A673 (cell line): Measurements from ENCODE around the gene FOXN3. TPM values are rescaled to one million over a fixed set of nuclear protein-coding genes. Genes with fewer than 3 reads are reported as not detected.

Source experiments
- BruUV-seq: library from RNA; stranded (reverse); fragments of 400-500 nt; replicated peaks from 2 replicates; lab custom pipeline; 2021; lab: Mats Ljungman, UMichigan
- CTCF ChIA-PET: fragments of 300-600 bp; sonication (Branson Sonifier 250); formaldehyde crosslinking; loops from one replicate; lab custom pipeline; 2022; ENCODE audit warnings: antibody characterized with exemption; lab: Charles Lee
- POLR2A ChIA-PET: fragments of 300-600 bp; sonication (Branson Sonifier 250); formaldehyde crosslinking; loops from one replicate; lab custom pipeline; 2022; ENCODE audit warnings: antibody characterized with exemption; ENCODE audit not compliant: low non-redundant PET; lab: Charles Lee
- DNase-seq: peaks from one replicate; pipeline ENCODE4 v3.0.0-alpha.2; 2015; ENCODE audit warnings: low spot score
- H3K27ac ChIP-seq: fragments of 200-600 bp; sonication (generic); 2 replicates; pipeline ENCODE4 v1.5.1; 2016; ENCODE audit warnings: mixed run types, low read depth, mild to moderate bottlenecking, mixed read lengths, antibody characterized with exemption, low read length; ENCODE audit not compliant: poor library complexity, severe bottlenecking
- H3K27me3 ChIP-seq: fragments of 200-600 bp; sonication (generic); replicated peaks from 2 replicates; pipeline ENCODE4 v1.6.1; 2017; ENCODE audit warnings: mixed run types, low read depth, mild to moderate bottlenecking, mixed read lengths, antibody characterized with exemption, low read length; ENCODE audit not compliant: insufficient read depth, poor library complexity
- H3K36me3 ChIP-seq: fragments of 200-600 bp; sonication (generic); 2 replicates; pipeline ENCODE4 v1.6.1; 2016; ENCODE audit warnings: mixed run types, mild to moderate bottlenecking, mixed read lengths, antibody characterized with exemption, low read length; ENCODE audit not compliant: insufficient read depth, poor library complexity, severe bottlenecking
- H3K4me1 ChIP-seq: fragments of 200-600 bp; sonication (generic); 2 replicates; pipeline ENCODE4 v1.6.1; 2017; ENCODE audit warnings: mixed run types, mild to moderate bottlenecking, mixed read lengths, antibody characterized with exemption, low read length; ENCODE audit not compliant: insufficient read depth, poor library complexity, severe bottlenecking
- H3K4me3 ChIP-seq: fragments of 200-600 bp; sonication (generic); 2 replicates; pipeline ENCODE4 v1.5.1; 2016; ENCODE audit warnings: low read depth, mixed run types, mild to moderate bottlenecking, mixed read lengths, low read length; ENCODE audit not compliant: poor library complexity, severe bottlenecking
- H3K9me3 ChIP-seq: fragments of 200-600 bp; sonication (generic); 2 replicates; pipeline ENCODE4 v1.6.1; 2016; ENCODE audit warnings: mixed run types, low read depth, mild to moderate bottlenecking, mixed read lengths, antibody characterized with exemption, low read length; ENCODE audit not compliant: poor library complexity, severe bottlenecking
- CTCF ChIP-seq: fragments of 300-800, 200-600 bp; sonication (generic); conservative IDR thresholded peaks from 2 replicates; pipeline ENCODE4 v1.5.1; 2017; ENCODE audit warnings: low read depth, mild to moderate bottlenecking, antibody characterized with exemption, low read length, moderate library complexity, mixed read lengths
- EZH2 ChIP-seq: fragments of 200-600 bp; sonication (generic); IDR thresholded peaks from 2 replicates; pipeline ENCODE4 v1.6.1; 2017; ENCODE audit warnings: borderline replicate concordance, low read depth, mild to moderate bottlenecking, mixed read lengths, antibody characterized with exemption, low read length; ENCODE audit not compliant: poor library complexity, severe bottlenecking
- intact Hi-C: fragments of 100-400 bp; cut with micrococcal nuclease; formaldehyde crosslinking; loops from one replicate; pipeline ENCODE4 v1.10.0; 2022; ENCODE audit not compliant: unreplicated experiment
- total RNA-seq: library from RNA; stranded (reverse); gene quantifications from 2 replicates; pipeline ENCODE4 v1.2.3, GENCODE V29; 2021

FOXN3 gene
- total RNA-seq, 1 experiment from 2014 or later: 15.3 TPM

GRCh38 chr14:89294060-89294459, 123.0 kb downstream of the FOXN3 start:
- Histone ChIP-seq H3K27ac (no peak overlapping the region), H3K9me3 (no peaks in the 10 kb centered on the region), H3K4me1 (no peaks in the 10 kb centered on the region), H3K36me3 (no peaks in the 10 kb centered on the region), H3K4me3 (no peak overlapping the region), H3K27me3 (no peaks in the 10 kb centered on the region)
- TF ChIP-seq CTCF (no peak), EZH2 (no peak)
- intact Hi-C loops: no loop called here
- POLR2A ChIA-PET: no interaction called here
- BruUV-seq: no TSS peak
- CTCF ChIA-PET: no interaction called here
- DNase-seq: no peak

GRCh38 chr14:89293314-89293916, 123.6 kb downstream of the FOXN3 start:
- Histone ChIP-seq H3K36me3 (no peaks in the 10 kb centered on the region), H3K4me3 (no peak overlapping the region), H3K4me1 (no peaks in the 10 kb centered on the region), H3K27ac (no peak overlapping the region), H3K27me3 (no peaks in the 10 kb centered on the region), H3K9me3 (no peaks in the 10 kb centered on the region)
- DNase-seq: no peak
- TF ChIP-seq CTCF: no peak
- TF ChIP-seq EZH2: no peak
- CTCF ChIA-PET: no interaction called here
- no TSS peak for BruUV-seq
- intact Hi-C loops: no loop called here
- POLR2A ChIA-PET: no interaction called here

GRCh38 chr14:89292579-89293313, 124.3 kb downstream of the FOXN3 start:
- intact Hi-C loops: no loop called here
- no peaks in the 10 kb centered on the region for H3K9me3 ChIP-seq
- ChIA-PET CTCF (no interaction called here), POLR2A (no interaction called here)
- no peaks in the 10 kb centered on the region for H3K27me3 ChIP-seq
- H3K27ac ChIP-seq: no peak overlapping the region
- no peak for DNase-seq
- no TSS peak for BruUV-seq
- TF ChIP-seq CTCF (no peak), EZH2 (no peak)
- H3K4me1 ChIP-seq: no peaks in the 10 kb centered on the region
- H3K36me3 ChIP-seq: no peaks in the 10 kb centered on the region
- no peak overlapping the region for H3K4me3 ChIP-seq
